RWPE2 (cell line): ENCODE measurements around the gene ZNF740.

Experiments used
- ATAC-seq: fragments of 200-7000 bp; cut with Tn5 transposase; 3 replicates; pipeline ENCODE4 v1.9.1; 2021; ENCODE audit warnings: low read depth
- DNase-seq: peaks from one replicate; pipeline ENCODE4 v3.0.0-alpha.2; 2020; ENCODE audit warnings: low spot score
- H3K27ac ChIP-seq: fragments of 450-650 bp; 2 replicates; pipeline ENCODE4 v1.5.1; 2017; ENCODE audit warnings: mild to moderate bottlenecking; ENCODE audit not compliant: poor library complexity, severe bottlenecking
- H3K27me3 ChIP-seq: fragments of 250-450 bp; sonication (Bioruptor Pico); 2 replicates; pipeline ENCODE4 v1.5.1; 2021; ENCODE audit warnings: mild to moderate bottlenecking, moderate library complexity; ENCODE audit not compliant: insufficient read depth, poor library complexity, severe bottlenecking
- H3K36me3 ChIP-seq: fragments of 250-450 bp; sonication (Bioruptor Pico); 2 replicates; pipeline ENCODE4 v1.5.1; 2020; ENCODE audit warnings: low read depth, mild to moderate bottlenecking, moderate library complexity
- H3K4me1 ChIP-seq: fragments of 250-450 bp; sonication (Bioruptor Pico); 2 replicates; pipeline ENCODE4 v1.5.1; 2021; ENCODE audit warnings: mild to moderate bottlenecking, moderate library complexity; ENCODE audit not compliant: insufficient read depth, poor library complexity, severe bottlenecking
- H3K4me3 ChIP-seq: fragments of 250-450 bp; sonication (Bioruptor Pico); 2 replicates; pipeline ENCODE4 v1.5.1; 2021; ENCODE audit warnings: mild to moderate bottlenecking, moderate library complexity; ENCODE audit not compliant: severe bottlenecking
- H3K9me3 ChIP-seq: fragments of 250-450 bp; sonication (Bioruptor Pico); 2 replicates; pipeline ENCODE4 v1.5.1; 2021; ENCODE audit warnings: mild to moderate bottlenecking, moderate library complexity; ENCODE audit not compliant: severe bottlenecking
- TF ChIP-seq, protein P1 (sequence below): fragments of 450-650 bp; IDR thresholded peaks from one replicate; pipeline ENCODE4 v1.5.1; 2017; ENCODE audit warnings: mild to moderate bottlenecking, moderate library complexity; ENCODE audit not compliant: poor library complexity, severe bottlenecking

ZNF740 gene

GRCh38 chr12:53227341-53227740, 46.8 kb downstream of the ZNF740 start:
- Histone ChIP-seq H3K9me3 (no peaks in the 10 kb centered on the region), H3K27ac (no peak overlapping the region), H3K4me1 (peaks cover 53% of the 10 kb centered on the region), H3K4me3 (no peak overlapping the region), H3K27me3 (no peaks in the 10 kb centered on the region), H3K36me3 (peaks cover 7% of the 10 kb centered on the region)
- DNase-seq (no peak), ATAC-seq (no peak)
- TF ChIP-seq, protein P1, sequence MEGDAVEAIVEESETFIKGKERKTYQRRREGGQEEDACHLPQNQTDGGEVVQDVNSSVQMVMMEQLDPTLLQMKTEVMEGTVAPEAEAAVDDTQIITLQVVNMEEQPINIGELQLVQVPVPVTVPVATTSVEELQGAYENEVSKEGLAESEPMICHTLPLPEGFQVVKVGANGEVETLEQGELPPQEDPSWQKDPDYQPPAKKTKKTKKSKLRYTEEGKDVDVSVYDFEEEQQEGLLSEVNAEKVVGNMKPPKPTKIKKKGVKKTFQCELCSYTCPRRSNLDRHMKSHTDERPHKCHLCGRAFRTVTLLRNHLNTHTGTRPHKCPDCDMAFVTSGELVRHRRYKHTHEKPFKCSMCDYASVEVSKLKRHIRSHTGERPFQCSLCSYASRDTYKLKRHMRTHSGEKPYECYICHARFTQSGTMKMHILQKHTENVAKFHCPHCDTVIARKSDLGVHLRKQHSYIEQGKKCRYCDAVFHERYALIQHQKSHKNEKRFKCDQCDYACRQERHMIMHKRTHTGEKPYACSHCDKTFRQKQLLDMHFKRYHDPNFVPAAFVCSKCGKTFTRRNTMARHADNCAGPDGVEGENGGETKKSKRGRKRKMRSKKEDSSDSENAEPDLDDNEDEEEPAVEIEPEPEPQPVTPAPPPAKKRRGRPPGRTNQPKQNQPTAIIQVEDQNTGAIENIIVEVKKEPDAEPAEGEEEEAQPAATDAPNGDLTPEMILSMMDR, result no peak

DNA sequence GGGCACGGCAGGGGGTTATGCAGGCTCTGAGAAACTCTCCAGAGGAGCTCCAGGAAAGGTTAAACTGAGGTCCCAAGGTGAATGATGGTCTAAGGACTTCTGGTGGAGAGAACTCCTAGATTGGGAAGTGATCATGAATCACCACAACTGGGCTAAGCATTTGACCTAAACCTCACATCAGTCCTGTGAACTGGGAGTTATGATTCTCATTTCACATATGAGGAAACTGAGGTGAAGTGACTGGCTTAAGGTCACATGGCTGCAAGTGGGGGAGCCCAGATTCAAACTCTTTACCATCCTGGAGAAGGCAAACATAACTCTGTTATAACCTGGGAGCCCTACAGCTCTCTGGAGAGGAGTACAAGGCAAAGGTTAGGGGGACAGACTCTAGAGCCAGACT, 47.3 kb downstream of the ZNF740 start:
- ATAC-seq, result no peak
- H3K36me3 ChIP-seq, result peaks cover 7% of the 10 kb centered on the region
- peak overlapping the region; percentile 84 for H3K27ac ChIP-seq
- H3K9me3 ChIP-seq, result no peaks in the 10 kb centered on the region
- peaks cover 48% of the 10 kb centered on the region for H3K4me1 ChIP-seq
- no peak for DNase-seq
- no peak overlapping the region for H3K4me3 ChIP-seq
- H3K27me3 ChIP-seq, result no peaks in the 10 kb centered on the region
- TF ChIP-seq, protein P1, result no peak

DNA sequence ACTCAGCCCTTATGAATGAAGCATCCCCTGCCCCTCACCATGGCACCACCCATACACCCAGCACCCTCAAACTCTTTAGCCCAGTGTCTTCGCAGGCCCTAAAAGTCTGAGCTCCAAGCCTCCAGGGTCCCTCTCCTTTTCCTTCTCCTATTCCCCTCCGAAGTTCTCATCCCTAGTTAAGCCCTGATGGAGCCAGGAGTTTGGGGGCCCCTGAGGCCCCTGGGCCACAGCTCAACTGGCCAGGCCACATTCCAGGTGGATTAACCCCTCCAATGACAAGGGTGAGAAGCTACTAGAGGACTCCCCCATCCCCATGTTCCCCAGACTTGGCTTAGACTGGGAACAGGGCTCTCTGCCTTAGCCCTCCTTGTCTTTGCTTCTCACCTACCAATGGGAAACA, 48.9 kb downstream of the ZNF740 start:
- Histone ChIP-seq H3K9me3 (no peaks in the 10 kb centered on the region), H3K36me3 (peaks cover 7% of the 10 kb centered on the region), H3K4me1 (peaks cover 43% of the 10 kb centered on the region), H3K27ac (peak overlapping the region; percentile 84), H3K4me3 (no peak overlapping the region), H3K27me3 (no peaks in the 10 kb centered on the region)
- TF ChIP-seq, protein P1, result no peak
- ATAC-seq (no peak), DNase-seq (no peak)

GRCh38 chr12:53230108-53230845, 49.8 kb downstream of the ZNF740 start:
- DNase-seq, result peak; percentile 91

GRCh38 chr12:53231671-53231920, 51.1 kb downstream of the ZNF740 start:
- no peaks in the 10 kb centered on the region for H3K27me3 ChIP-seq
- peaks cover 7% of the 10 kb centered on the region for H3K36me3 ChIP-seq
- peak overlapping the region; percentile 84 for H3K27ac ChIP-seq
- H3K4me1 ChIP-seq, result peaks cover 28% of the 10 kb centered on the region
- H3K4me3 ChIP-seq, result peak overlapping the region; percentile 56
- ATAC-seq (peak; percentile 1; the same call in 2 of the 3 replicates), DNase-seq (no peak)
- TF ChIP-seq, protein P1, result no peak
- no peaks in the 10 kb centered on the region for H3K9me3 ChIP-seq

More at GRCh38 chr12:53230108-53230845, 49.8 kb downstream of the ZNF740 start:
- TF ChIP-seq, protein P1, result no peak
- peak; percentile 48 for ATAC-seq
- H3K27me3 ChIP-seq, result no peaks in the 10 kb centered on the region
- peak overlapping the region; percentile 84 for H3K27ac ChIP-seq
- no peak overlapping the region for H3K4me3 ChIP-seq
- H3K9me3 ChIP-seq, result no peaks in the 10 kb centered on the region
- peaks cover 7% of the 10 kb centered on the region for H3K36me3 ChIP-seq
- peaks cover 34% of the 10 kb centered on the region for H3K4me1 ChIP-seq
